GM19324 (cell line): Measurements from ENCODE around the gene LRP1B.

Experiments used
- ATAC-seq: cut with Tn5 transposase; IDR thresholded peaks from one replicate; pipeline ENCODE4 v1.9.1; 2021; ENCODE audit warnings: mild to moderate bottlenecking, moderate library complexity; ENCODE audit not compliant: unreplicated experiment, low FRiP score

LRP1B gene

GRCh38 chr2:141610564-141611175, 520.1 kb downstream of the LRP1B start:
- ATAC-seq: no peak

- ATAC-seq: no peak
Measured at GRCh38 chr2:141605163-141605562, 525.7 kb downstream of the LRP1B start.

- ATAC-seq: no peak
Measured at GRCh38 chr2:141601511-141602152, 529.2 kb downstream of the LRP1B start.

GRCh38 chr2:141599721-141600120, 531.1 kb downstream of the LRP1B start:
- ATAC-seq: no peak

GRCh38 chr2:141598982-141599381, 531.8 kb downstream of the LRP1B start:
- no peak for ATAC-seq

- no peak for ATAC-seq
Measured at GRCh38 chr2:141595316-141595920, 535.4 kb downstream of the LRP1B start.

GRCh38 chr2:141591787-141592186, 539.0 kb downstream of the LRP1B start:
- ATAC-seq: no peak

GRCh38 chr2:141590620-141591019, 540.2 kb downstream of the LRP1B start:
- ATAC-seq: no peak

- no peak for ATAC-seq
Measured at GRCh38 chr2:141589314-141589713, 541.5 kb downstream of the LRP1B start.

GRCh38 chr2:141586985-141587384, 543.8 kb downstream of the LRP1B start:
- no peak for ATAC-seq

GRCh38 chr2:141582213-141582612, 548.6 kb downstream of the LRP1B start:
- no peak for ATAC-seq

- no peak for ATAC-seq
Measured at GRCh38 chr2:141579071-141579470, 551.7 kb downstream of the LRP1B start.

- ATAC-seq: no peak
Measured at GRCh38 chr2:141570474-141571131, 560.2 kb downstream of the LRP1B start.

- ATAC-seq: no peak
Measured at GRCh38 chr2:141569941-141570340, 560.9 kb downstream of the LRP1B start.

- no peak for ATAC-seq
Measured at GRCh38 chr2:141565597-141565996, 565.2 kb downstream of the LRP1B start.

GRCh38 chr2:141560723-141561122, 570.1 kb downstream of the LRP1B start:
- ATAC-seq: no peak

- no peak for ATAC-seq
Measured at GRCh38 chr2:141557329-141558095, 573.3 kb downstream of the LRP1B start.

- ATAC-seq: no peak
Measured at GRCh38 chr2:141555876-141556470, 574.8 kb downstream of the LRP1B start.

GRCh38 chr2:141554810-141555209, 576.0 kb downstream of the LRP1B start:
- no peak for ATAC-seq

GRCh38 chr2:141534666-141535362, 596.0 kb downstream of the LRP1B start:
- ATAC-seq: no peak
